ENCODE results near the gene AATF.
A peak's percentile ranks its signal among the peaks of the same experiment; 100 is the strongest.

The AATF gene

DNA sequence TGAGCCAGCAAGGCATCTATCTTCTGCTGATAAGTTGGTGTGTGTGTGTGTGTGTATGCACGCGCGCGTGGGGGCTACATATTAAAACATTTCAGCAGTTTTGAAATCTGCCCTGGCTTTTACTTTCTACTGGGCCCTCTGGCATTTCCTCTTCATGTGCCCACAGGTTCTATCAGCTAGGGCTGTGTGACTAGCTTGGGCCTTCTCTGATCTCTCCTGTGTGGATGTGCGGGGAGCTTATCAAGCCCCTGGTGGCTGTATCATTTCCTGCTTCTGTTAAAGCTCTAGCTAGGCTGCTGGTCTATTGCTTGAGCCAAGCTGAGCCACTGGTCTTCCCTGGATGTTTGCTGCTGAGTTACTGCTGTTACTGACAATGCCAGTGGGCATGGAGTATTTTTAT is 132.5 kb downstream of the AATF start:
- DNase-seq (ENCODE audit: low read depth, low spot score) = no peak

DNA sequence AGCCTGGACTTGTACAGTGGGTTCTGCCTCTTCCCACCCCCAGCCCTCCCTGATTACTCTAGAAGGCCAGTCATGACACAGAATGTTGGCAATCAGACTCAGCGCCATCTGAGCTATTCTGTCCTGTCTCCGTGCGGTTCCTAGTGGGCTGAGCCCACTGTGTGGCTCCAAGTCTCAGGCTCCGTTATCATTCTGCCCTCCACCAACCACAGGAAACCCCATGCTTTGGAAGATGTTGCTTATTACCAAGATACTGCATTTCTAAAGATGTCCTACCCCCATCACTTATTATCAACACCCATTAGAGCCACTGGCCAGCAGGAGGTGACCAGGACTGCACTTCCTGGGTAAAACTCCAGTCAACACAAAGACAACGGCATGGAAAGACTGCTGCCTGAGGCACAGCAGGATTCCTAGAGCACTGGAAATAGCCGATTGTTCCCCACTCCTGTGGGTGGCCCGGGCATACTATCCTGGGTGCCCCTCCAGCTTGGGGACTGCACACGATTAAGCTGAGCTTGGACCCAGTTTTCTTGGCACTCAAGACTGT is 133.6 kb downstream of the AATF start:
- DNase-seq (ENCODE audit: low read depth, low spot score) = no peak

DNA sequence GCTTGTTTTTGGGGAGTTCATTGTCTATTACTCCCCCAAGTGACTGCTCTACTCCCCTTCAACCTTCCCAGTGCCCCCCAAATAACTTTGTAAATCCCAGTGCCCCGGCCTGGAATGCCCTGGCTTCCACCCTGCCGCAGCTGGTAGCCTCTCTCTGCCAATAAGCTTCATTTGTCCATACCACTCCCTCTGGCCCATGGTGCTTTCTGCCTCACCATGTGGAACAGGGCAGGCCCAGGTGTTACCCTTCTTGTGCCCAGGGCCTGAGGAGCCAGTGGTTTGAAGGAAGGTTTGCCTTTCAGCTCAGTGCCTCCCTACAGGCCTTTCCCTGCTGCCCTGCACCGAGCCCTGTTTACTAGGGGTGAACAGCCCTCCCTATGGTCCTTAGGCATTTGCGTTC is 134.2 kb downstream of the AATF start:
- DNase-seq (ENCODE audit: low read depth, low spot score) = no peak

DNA sequence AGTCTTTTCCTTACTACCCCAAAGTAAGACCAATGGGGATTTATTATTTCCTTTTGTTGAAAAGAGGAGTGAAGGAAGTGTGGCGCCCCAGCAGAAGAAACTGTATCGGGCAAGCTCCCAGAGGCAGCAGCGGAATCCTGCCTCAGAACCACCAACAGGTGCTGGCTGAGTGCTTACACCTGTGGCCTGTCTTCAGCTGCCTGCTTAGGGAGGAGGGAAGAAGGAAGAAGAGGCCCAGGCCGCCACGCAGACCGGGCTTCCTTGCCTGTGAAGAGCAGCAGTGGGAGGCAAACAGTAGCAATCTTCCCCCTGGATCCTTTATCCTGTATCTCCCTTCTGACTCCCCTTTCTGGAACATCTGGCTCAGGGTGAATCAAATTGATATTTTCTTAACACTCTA is 134.7 kb downstream of the AATF start:
- no peak for DNase-seq (ENCODE audit: low read depth, low spot score)

DNA sequence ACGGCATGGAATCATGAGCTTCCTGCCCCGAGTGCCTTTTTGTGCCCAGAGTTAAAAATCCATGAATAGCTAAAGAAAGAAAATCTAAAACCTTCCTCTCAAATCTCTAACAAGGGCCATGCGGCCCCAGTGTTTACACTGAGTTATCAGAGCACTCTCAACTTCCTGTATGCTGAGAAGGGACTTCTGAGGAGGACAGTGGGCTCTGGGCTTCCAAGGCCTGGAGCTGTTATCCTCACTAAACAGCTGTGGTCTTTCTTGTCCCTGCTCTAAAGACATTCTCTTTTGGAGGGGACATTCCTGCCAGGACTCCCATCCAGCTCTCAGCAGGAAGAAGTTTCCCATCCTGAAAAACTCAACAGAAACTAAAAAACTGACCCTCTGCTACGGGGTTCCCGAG is 135.6 kb downstream of the AATF start:
- no peak for DNase-seq (ENCODE audit: low read depth, low spot score)

DNA sequence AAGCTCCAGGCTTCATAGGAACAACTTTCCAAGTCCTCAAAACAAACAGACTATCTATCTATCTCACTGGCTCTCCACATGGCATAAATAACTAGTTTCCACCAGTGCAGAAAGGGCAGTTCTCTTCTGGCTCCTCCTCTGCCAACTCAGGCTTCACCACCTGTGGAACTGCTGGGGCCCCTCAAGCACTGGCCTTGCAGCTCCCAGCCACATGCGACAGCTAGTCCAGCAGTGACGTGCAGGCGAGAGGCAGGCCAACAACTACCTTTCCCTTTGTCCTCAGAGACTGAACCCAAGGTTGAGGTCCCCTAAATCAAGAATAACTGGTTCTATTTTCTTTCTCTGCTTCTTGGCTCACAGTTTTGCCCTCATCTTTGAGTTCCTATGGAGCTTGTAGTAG is 137.6 kb downstream of the AATF start:
- DNase-seq (ENCODE audit: low read depth, low spot score) = no peak

DNA sequence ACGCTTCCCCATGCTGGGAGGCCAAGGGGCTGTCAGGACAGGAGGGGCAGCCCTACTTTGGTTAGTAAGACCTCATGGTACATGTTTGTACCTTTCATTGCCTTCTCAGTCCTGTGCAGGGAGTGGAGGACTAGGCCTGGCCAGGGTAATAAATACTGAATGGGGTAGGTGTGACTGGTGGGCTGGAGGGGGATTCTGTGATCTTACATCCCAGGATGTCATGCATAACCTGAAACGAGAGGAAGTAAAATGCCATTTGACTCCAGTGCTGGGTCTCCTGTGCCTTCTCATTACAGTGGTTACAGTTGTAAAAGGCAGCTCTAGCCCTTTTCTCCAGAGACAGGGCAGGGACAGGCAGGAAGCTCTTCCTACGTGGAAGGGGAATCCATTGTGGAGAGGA is 138.2 kb downstream of the AATF start:
- no peak for DNase-seq (ENCODE audit: low read depth, low spot score)

DNA sequence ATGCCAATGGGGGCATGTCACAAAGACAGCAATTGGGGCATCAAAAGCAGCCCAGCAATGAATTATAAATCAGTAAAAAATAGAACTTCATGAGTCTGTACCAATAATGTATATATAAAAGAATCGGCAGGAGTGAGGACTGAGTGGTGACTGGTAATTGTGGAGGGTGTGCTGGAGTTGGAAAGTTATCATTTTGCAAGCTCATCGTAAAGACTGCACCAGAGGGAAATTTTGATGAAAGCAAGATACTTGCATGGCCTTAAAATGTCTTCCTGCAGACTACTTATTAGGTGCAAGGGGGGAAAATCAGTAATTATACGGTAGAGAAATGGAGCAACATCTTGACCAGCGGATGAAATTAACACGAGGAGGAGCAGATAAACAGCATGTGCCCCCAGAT is 138.9 kb downstream of the AATF start:
- no peak for DNase-seq (ENCODE audit: low read depth, low spot score)

DNA sequence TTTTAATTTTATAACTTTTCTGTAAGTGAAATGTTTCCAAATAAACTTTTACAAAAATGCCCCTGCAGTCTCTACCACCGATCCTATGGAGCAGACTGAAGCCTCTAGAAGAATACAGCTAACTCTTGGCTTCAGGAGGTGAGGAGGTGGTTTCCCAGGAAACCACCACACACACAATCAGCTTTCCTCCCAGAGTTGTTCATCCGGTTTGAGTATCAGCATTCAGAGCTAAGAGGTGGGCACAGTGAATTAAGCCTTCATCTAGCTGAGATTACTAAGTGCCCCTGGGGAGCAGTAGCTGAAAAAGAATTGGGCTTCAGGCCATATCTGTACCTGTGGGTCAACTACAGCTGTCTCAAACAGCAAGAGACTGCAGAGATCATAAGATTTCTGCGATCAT is 139.7 kb downstream of the AATF start:
- no peak for DNase-seq (ENCODE audit: low read depth, low spot score)

DNA sequence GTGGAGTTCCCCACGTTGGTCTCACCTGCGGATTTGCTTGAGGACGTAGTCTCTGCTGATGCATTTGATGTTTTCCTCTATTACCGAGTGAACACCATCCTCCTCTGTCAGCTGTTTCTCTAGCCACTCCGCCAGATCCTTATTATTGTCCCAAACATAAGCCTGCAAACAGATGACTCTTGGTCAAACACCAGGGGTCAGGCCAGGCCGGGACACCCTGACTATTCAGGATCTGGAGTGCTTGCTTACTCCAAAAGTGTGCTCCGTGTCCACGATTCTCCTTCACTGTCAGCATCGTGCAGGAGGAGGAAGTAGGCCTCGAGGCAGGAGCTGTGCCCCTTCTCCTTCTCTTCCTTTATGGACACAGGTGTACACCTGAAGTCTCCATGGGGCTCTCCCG is 140.2 kb downstream of the AATF start:
- DNase-seq (ENCODE audit: low read depth, low spot score) = no peak

DNA sequence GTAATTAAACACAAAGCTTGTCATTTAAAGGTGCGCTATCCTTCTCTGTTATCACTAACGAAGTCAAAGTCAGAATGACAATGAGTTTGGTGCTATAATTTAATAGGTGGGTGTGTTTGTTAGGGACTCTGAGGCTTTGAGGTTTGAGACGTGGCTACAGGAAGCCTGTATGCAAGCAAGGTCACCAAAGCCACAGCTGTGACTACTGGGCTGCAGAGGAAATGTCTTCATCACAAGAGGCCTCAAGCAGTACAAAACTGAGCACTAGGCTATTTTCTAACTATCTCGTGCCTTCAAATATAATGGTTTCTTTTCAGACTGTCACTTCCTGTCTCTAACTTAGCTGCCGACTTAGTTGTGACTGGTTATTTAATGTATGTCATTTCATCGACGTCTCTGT is 141.2 kb downstream of the AATF start:
- peak; percentile 5 for DNase-seq (ENCODE audit: low read depth, low spot score)

DNA sequence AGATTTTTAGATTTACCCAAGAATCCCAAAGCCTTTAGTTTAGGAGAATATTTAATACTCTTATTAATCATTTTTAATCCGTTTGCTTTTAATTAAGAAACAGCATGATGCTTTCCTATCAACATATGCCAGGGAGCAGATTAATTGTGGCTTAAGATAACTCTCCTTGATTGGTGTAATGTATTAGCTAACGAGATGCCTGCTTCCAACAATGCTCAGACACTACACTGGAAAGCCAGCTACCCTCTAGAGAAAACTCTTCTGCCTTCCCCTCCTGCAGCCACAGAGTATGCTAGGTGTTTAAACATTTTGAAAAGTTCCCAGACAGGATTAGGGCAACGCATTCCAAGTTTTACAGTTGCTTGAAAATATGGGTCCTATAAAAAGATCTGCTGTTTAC is 142.2 kb downstream of the AATF start:
- no peak for DNase-seq (ENCODE audit: low read depth, low spot score)

DNA sequence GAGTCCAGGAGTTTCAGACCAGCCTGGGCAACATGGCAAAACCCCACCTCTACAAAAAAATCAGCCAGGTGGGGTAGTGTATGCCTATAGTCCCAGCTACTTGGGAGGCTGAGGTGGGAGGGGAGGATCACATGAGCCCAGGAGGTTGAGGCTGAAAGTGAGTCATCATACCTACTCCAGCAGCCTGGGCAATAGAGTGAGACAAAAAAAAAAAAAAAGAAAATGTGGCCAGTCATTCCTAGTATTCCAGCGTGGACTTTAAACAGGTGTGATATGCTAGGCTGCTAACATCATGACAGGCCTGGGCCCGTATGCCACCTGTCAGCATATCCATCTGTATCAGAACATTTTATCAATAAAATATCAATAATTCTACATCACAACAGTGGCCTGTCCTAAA is 143.3 kb downstream of the AATF start:
- no peak for DNase-seq (ENCODE audit: low read depth, low spot score)

DNA sequence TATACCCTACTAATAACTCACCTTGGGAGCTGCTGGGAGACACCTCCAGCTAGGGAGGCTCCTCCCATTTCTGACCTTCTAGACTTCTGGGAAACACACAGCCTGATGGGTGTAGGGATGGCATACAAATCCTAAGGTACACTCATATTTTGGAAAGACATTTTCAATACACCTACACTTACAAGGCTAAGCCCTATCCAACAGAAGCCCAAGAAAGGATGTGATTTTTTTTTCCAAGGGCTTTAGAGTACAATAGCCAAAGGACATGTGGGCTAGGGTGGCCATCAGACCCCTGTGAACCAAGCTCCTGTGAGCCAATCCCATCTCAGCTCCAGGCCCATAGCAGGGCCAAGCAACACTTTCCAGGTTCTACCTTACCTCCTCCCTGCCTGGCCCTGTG is 143.9 kb downstream of the AATF start:
- no peak for DNase-seq (ENCODE audit: low read depth, low spot score)

DNA sequence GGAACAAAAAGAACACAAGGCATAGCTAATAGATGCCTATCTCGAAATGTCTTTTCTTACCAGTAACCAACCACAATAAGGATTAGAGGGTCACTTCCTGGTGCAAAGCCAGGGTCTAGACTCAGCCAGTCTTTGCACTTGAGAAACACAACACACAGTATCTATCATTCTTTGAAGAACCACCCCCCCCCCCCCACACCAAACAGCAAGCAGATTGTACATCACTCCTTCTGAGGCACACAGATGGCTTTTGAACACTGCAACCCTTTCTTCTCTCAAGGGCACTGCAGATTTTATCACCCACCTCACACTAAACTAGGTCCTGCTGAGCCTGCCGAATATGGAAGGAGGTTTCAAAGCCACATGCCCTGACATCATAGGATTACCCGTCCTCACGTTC is 145.6 kb downstream of the AATF start:
- no peak for DNase-seq (ENCODE audit: low read depth, low spot score)

DNA sequence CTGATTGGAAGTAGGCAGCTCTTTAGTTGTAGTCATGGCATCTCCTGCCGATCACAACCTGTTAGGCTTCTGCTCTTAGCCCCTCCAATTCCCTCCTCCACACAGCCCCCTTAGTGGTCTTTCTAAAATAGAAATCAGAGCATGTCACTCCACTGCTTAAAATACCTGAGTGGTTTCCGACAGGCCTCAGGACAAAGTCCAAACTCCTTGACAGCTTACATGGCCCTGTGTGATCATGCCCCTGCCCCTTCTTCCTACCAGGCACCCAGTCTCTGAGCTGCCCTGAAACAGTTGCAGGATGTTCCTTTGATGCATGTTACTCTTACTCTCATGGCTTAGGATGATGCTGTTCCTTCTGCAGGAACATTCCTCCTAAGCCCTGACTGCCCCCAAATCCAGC is 147.3 kb downstream of the AATF start:
- DNase-seq (ENCODE audit: low read depth, low spot score) = no peak

DNA sequence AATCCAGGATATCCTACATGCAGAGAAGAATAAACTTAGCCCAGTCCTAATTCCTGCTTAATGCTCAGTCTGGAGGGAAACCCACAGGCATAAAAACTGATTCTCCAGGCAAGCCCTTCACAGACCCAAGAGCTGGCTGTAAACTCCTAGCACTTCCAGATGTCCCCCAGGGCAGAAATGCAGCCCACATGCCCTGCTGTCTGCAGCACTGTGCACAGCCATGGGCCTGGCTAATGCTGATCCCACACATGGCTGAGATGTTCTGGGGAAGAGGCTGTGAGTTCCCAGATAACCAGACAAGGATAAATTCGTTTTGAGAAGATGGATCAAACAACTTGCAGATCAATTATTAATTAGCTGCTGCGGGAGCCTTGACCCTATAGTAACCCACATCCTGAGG is 148.4 kb downstream of the AATF start:
- no peak for DNase-seq (ENCODE audit: low read depth, low spot score)

DNA sequence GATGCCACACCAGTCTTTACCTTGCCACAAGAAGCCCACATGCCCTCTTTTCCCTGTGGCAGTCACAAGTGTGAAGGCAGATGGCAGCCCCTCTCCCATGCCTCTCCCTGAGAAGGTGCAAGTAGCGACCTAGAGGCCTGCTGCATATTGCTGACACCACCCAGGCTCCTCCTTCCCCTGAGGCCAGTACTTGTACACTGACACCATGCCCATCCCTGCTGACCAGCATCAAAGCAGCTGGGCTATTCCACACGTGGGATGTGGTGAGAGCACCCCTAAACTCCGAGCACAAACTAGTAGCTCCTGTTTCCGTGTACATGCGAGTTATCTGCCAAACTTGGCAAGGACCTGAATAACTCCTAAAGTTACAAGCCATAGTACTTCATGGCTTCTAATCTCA is 149.4 kb downstream of the AATF start:
- DNase-seq (ENCODE audit: low read depth, low spot score) = no peak

DNA sequence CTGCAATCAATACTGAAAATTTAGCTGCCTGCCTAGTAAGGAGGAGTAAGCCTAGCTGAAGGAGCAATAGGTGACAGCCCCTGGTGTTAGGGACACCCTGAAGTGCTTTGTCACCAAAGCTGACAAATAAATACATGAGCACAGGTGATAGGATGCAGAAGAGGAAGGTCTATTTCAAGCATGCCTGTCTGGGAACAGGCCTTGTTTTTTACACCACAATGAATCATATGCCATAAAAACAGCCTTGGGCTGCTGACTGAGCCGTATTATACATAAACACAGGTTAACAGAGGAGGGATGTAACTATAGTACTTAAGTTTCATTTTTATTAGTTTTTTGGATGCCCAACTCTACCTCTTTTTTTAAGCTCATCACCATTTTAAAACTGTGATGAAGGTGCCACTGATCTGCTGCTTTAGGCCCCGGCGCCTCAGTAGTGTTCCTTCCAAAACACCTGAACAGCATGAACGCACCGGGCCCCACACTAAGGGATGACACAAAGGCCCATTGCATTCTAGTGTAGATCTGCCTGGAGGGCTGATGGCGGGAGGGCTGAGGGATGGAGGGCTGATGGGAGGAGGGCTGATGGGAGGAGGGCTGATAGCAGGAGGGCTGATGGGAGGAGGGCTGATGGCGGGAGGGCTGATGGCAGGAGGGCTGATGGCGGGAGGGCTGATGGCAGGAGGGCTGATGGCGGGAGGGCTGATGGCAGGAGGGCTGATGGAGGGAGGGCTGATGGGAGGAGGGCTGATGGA is 150.3 kb downstream of the AATF start:
- DNase-seq (ENCODE audit: low read depth, low spot score) = no peak

DNA sequence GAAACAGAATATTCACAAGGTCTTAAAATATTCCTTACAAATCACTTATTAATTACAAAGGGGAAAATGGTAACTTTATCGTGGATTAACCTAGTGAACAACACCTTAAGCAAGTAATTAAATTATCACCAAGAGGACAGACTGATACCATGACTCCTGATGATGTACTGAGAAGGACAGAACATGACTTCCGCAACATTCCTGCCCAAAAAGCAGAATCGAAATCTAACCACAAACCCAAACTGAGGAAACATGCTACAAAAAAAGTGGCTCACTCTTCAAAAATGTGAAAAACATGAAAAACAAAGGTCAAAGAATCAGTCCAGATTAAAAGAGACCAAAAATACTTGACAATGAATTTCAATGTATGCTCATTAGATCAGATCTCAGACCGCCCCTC is 151.5 kb downstream of the AATF start:
- no peak for DNase-seq (ENCODE audit: low read depth, low spot score)

DNA sequence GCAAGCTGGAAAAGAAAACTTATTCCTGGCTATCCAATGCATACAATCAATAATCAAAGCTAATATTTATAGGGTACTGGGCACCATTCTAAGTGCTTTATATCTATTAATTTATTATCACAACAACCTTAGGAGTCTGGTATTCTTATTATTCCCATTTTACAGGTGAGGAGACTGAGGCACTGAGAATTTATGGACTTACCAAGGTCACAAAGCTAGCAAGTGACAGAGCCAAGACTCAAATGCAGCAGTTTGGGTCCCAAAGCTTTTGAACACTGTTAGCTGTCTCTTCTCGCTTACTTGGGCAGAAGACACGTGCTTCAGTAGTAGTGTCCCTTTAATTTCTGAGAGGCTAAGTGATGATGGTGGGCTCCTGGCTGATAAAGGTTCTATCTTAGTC is 152.6 kb downstream of the AATF start:
- DNase-seq (ENCODE audit: low read depth, low spot score) = no peak

DNA sequence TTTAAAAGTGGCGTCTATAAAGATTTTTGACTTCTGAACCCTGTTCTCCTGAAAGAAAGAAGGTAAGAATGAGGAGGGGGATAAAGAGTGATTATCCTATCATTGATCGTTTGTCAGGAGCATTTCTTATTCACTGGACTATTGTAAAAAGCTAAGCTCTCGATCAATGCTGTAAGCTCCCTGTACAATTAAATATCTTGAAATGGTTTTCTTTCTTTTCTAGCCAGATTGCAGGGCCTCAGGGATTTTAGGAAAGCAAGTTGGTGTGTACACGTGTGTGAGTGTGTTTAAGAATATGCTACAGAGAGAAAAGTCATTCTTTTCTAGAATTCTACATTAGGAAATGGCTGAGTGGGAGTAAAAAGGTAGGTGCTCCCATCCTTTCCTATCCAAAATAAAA is 154.5 kb downstream of the AATF start:
- DNase-seq (ENCODE audit: low read depth, low spot score) = no peak

DNA sequence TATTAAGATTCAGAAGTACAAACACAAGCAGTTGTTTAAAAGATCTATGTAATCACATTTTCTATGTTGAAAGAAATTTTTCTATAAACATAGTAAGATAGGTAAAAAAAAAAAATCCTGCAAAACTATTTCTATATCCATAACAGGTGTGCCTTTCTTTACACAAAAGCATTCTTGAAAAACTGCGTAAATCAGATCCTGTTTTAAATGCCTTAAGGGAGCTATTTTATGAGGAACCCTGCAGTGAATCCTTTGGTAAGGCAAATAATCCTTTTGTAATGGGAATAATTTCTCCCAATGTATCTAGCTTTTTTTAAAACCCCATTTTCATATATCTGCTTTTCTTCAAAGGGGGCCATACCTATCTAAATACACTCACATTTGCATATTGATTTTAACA is 157.3 kb downstream of the AATF start:
- no peak for DNase-seq (ENCODE audit: low read depth, low spot score)
